ENCODE measurements around the gene DHX40.

DNA sequence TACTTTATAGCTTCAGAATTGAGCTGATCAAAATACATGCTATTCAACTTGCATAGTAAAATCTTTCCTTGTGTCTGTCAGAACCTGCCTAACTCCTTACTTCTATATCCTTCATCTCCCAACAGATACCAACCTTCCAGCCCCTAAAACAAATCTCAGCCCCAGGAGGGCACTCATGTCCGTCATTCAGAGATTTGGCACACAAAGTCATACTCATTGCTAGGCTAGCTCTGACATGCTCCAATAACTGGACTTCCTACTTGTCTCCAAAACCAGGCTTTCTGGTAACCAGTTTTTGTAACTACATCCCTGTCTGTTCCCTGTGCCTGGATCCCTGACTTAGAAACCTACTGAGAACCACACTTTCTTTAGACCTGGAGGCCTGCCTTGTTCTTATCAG lies 37.5 kb upstream of the DHX40 start:
- TF ChIP-seq EZH2phosphoT487 (IDR thresholded peaks at IDR 0.05; ENCODE audit: borderline replicate concordance, low read depth, low read length): no peak
- TF ChIP-seq, protein P1, sequence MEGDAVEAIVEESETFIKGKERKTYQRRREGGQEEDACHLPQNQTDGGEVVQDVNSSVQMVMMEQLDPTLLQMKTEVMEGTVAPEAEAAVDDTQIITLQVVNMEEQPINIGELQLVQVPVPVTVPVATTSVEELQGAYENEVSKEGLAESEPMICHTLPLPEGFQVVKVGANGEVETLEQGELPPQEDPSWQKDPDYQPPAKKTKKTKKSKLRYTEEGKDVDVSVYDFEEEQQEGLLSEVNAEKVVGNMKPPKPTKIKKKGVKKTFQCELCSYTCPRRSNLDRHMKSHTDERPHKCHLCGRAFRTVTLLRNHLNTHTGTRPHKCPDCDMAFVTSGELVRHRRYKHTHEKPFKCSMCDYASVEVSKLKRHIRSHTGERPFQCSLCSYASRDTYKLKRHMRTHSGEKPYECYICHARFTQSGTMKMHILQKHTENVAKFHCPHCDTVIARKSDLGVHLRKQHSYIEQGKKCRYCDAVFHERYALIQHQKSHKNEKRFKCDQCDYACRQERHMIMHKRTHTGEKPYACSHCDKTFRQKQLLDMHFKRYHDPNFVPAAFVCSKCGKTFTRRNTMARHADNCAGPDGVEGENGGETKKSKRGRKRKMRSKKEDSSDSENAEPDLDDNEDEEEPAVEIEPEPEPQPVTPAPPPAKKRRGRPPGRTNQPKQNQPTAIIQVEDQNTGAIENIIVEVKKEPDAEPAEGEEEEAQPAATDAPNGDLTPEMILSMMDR (conservative IDR thresholded peaks at IDR 0.05; ENCODE audit: low read length): no peak

Data from OCI-LY7 (cell line).